H1 (cell line): ENCODE data around the gene LARP6. TPM values are rescaled to one million over a fixed set of nuclear protein-coding genes. Genes with fewer than 3 reads are reported as not detected.

Experiments used
- CTCF ChIA-PET: fragments of 300-600 bp; sonication (Branson Sonifier 250); formaldehyde crosslinking; loops from one replicate; lab custom pipeline; 2021; ENCODE audit not compliant: partially characterized antibody; lab: Charles Lee
- POLR2A ChIA-PET: fragments of 300-600 bp; sonication (Branson Sonifier 250); formaldehyde crosslinking; loops from one replicate; lab custom pipeline; 2021; ENCODE audit warnings: inconsistent platforms; ENCODE audit not compliant: partially characterized antibody; lab: Charles Lee
- DNase-seq, 2 experiments: peaks; one replicate each; pipeline versions ENCODE4 v3.0.0 to v3.0.0-alpha.2; 2010 to 2022; ENCODE audit warnings: low spot score in 2 of 2, low read depth in 1 of 2, mixed read lengths in 1 of 2
- FAIRE-seq: peaks from 2 replicates; lab custom pipeline; 2011; peaks lifted over from hg19 to GRCh38; lab: Jason Lieb, UNC
- H2AFZ ChIP-seq: 2 replicates; pipeline ENCODE4 v1.8.1; 2012; ENCODE audit warnings: low read length, inconsistent platforms
- H2AK5ac ChIP-seq: 2 replicates; pipeline ENCODE4 v1.6.1; 2013; ENCODE audit warnings: low read depth, low read length
- H2BK120ac ChIP-seq: replicated peaks from 2 replicates; pipeline ENCODE3; 2013; ENCODE audit warnings: low read depth, low read length, inconsistent platforms
- H2BK12ac ChIP-seq: 2 replicates; pipeline ENCODE4 v1.6.1; 2013; ENCODE audit warnings: low read depth, low read length
- H2BK15ac ChIP-seq: 2 replicates; pipeline ENCODE4 v1.6.1; 2013; ENCODE audit warnings: low read length
- H2BK20ac ChIP-seq: 2 replicates; pipeline ENCODE4 v1.6.1; 2013; ENCODE audit warnings: low read length
- H2BK5ac ChIP-seq: 2 replicates; pipeline ENCODE4 v1.6.1; 2013; ENCODE audit warnings: low read depth, low read length
- H3K14ac ChIP-seq: 2 replicates; pipeline ENCODE4 v1.6.1; 2013; ENCODE audit warnings: inconsistent platforms; ENCODE audit not compliant: insufficient read length
- H3K18ac ChIP-seq: 2 replicates; pipeline ENCODE4 v1.6.1; 2013; ENCODE audit warnings: low read length; ENCODE audit errors: extremely low read depth
- H3K23ac ChIP-seq: 2 replicates; pipeline ENCODE4 v1.6.1; 2013; ENCODE audit warnings: inconsistent platforms; ENCODE audit not compliant: insufficient read length
- H3K23me2 ChIP-seq: 2 replicates; pipeline ENCODE4 v1.6.1; 2013; ENCODE audit warnings: low read depth, low read length
- H3K27ac ChIP-seq: 2 replicates; pipeline ENCODE4 v1.6.1; 2011; ENCODE audit warnings: low read depth, low read length, inconsistent platforms
- H3K27me3 ChIP-seq, 4 experiments: replicated peaks in 1 of 4; 1 replicate in 1 of 4; 2 replicates in 3 of 4; pipeline versions ENCODE4 v1.6.1 to v1.8.1; 2011 to 2013; ENCODE audit warnings: low read length in 3 of 4, mild to moderate bottlenecking in 3 of 4, inconsistent platforms in 2 of 4, mixed read lengths in 2 of 4, moderate library complexity in 1 of 4; ENCODE audit not compliant: control insufficient read depth in 3 of 4, insufficient read depth in 3 of 4; ENCODE audit errors: extremely low read depth in 1 of 4
- H3K36me3 ChIP-seq, 4 experiments: 2 replicates each; pipeline versions ENCODE4 v1.6.1 to v1.8.1; 2011 to 2013; ENCODE audit warnings: mild to moderate bottlenecking in 4 of 4, low read length in 3 of 4, moderate library complexity in 2 of 4, control low read depth in 1 of 4, inconsistent platforms in 1 of 4; ENCODE audit not compliant: insufficient read depth in 4 of 4, control insufficient read depth in 2 of 4
- H3K4ac ChIP-seq: replicated peaks from 2 replicates; pipeline ENCODE3; 2013; ENCODE audit warnings: low read length, low read depth, mixed read lengths, inconsistent platforms; ENCODE audit not compliant: insufficient read length
- H3K4me1 ChIP-seq, 4 experiments: replicated peaks in 1 of 4; 1 replicate in 1 of 4; 2 replicates in 3 of 4; pipeline versions ENCODE4 v1.6.1 to v1.8.1; 2011 to 2013; ENCODE audit warnings: low read length in 3 of 4, inconsistent platforms in 2 of 4, mixed read lengths in 1 of 4; ENCODE audit not compliant: insufficient read depth in 4 of 4, control insufficient read depth in 3 of 4
- H3K4me2 ChIP-seq, 2 experiments: 2 replicates each; pipeline versions ENCODE4 v1.6.1 to v1.8.1; 2011 to 2013; ENCODE audit warnings: low read depth in 2 of 2, low read length in 2 of 2, control low read depth in 1 of 2, inconsistent platforms in 1 of 2, mild to moderate bottlenecking in 1 of 2; ENCODE audit not compliant: insufficient read depth in 1 of 2
- H3K4me3 ChIP-seq, 4 experiments: fragments of 200-600, 300-600 bp in 1 of 4; sonication (generic), shearing (Covaris generic), sonication (Bioruptor Twin) in 1 of 4; 2 replicates each; pipeline versions ENCODE4 v1.5.1 to v1.8.1; 2011 to 2016; ENCODE audit warnings: low read length in 4 of 4, low read depth in 3 of 4, control low read depth in 2 of 4, inconsistent platforms in 2 of 4, mild to moderate bottlenecking in 2 of 4, mixed read lengths in 1 of 4, moderate library complexity in 1 of 4; ENCODE audit not compliant: insufficient read depth in 2 of 4; ENCODE audit errors: extremely low read depth in 1 of 4
- H3K56ac ChIP-seq: replicated peaks from 2 replicates; pipeline ENCODE3; 2013; ENCODE audit warnings: low read depth, mild to moderate bottlenecking, mixed read lengths, low read length, inconsistent platforms; ENCODE audit not compliant: insufficient read length
- H3K79me1 ChIP-seq: 2 replicates; pipeline ENCODE4 v1.6.1; 2013; ENCODE audit warnings: low read depth, low read length, control low read depth
- H3K79me2 ChIP-seq, 2 experiments: 2 replicates each; pipeline versions ENCODE4 v1.6.1 to v1.8.1; 2012 to 2013; ENCODE audit warnings: low read length in 2 of 2, mild to moderate bottlenecking in 2 of 2, inconsistent platforms in 1 of 2; ENCODE audit not compliant: insufficient read depth in 2 of 2, control insufficient read depth in 1 of 2
- H3K9ac ChIP-seq, 4 experiments: replicated peaks in 1 of 4; 1 replicate in 1 of 4; 2 replicates in 3 of 4; pipeline versions ENCODE4 v1.6.1 to v1.8.1; 2011 to 2013; ENCODE audit warnings: low read depth in 3 of 4, low read length in 3 of 4, control low read depth in 2 of 4, mild to moderate bottlenecking in 2 of 4, moderate library complexity in 2 of 4, inconsistent platforms in 1 of 4; ENCODE audit errors: extremely low read depth in 1 of 4
- H3K9me3 ChIP-seq, 2 experiments: 2 replicates each; pipeline versions ENCODE4 v1.6.1 to v1.8.1; 2012 to 2013; ENCODE audit warnings: mild to moderate bottlenecking in 2 of 2, moderate library complexity in 2 of 2, control low read depth in 1 of 2, inconsistent platforms in 1 of 2, low read depth in 1 of 2, low read length in 1 of 2, mixed read lengths in 1 of 2; ENCODE audit not compliant: insufficient read depth in 2 of 2
- H4K20me1 ChIP-seq, 2 experiments: replicated peaks in 1 of 2; 2 replicates each; pipeline versions ENCODE3 to v1.8.1; 2011 to 2013; ENCODE audit warnings: inconsistent platforms in 2 of 2, low read length in 2 of 2, mild to moderate bottlenecking in 1 of 2; ENCODE audit not compliant: insufficient read depth in 2 of 2, control insufficient read depth in 1 of 2
- H4K5ac ChIP-seq: 2 replicates; pipeline ENCODE4 v1.6.1; 2013; ENCODE audit warnings: low read length, low read depth, mixed read lengths, inconsistent platforms; ENCODE audit not compliant: insufficient read length
- H4K8ac ChIP-seq: 2 replicates; pipeline ENCODE4 v1.8.0; 2013; ENCODE audit warnings: mild to moderate bottlenecking, moderate library complexity, low read length, inconsistent platforms; ENCODE audit not compliant: insufficient read depth; ENCODE audit errors: extremely low read depth
- H4K91ac ChIP-seq: replicated peaks from 2 replicates; pipeline ENCODE3; 2013; ENCODE audit warnings: low read length, mixed read lengths, inconsistent platforms; ENCODE audit not compliant: insufficient read length
- WGBS, 2 experiments: shearing (Covaris generic) in 1 of 2; methylation state at CpG; one replicate each; pipeline versions ENCODE4 v1.1.6 to v1.1.7; 2013 to 2015; ENCODE audit warnings: low lambda C conversion rate in 2 of 2, mixed read lengths in 2 of 2, inconsistent platforms in 1 of 2, low coverage in 1 of 2, missing lambda C conversion rate in 1 of 2; ENCODE audit not compliant: insufficient replicate concordance in 2 of 2, insufficient coverage in 1 of 2, insufficient read length in 1 of 2; ENCODE audit errors: extremely low coverage in 1 of 2, missing lambda C conversion rate in 1 of 2; 5-methylcytosine and 5-hydroxymethylcytosine counted together
- polyA plus RNA-seq, 7 experiments: library from polyadenylated mRNA; depleted of rRNA in 3 of 7; stranded (reverse) in 5 of 7; unstranded in 2 of 7; fragments of >200 nt in 5 of 7; fragments of 200-250 nt in 2 of 7; gene quantifications; 1 replicate in 5 of 7; 2 replicates in 1 of 7; 4 replicates in 1 of 7; pipeline versions ENCODE4 v1.2.1 to v1.2.3, GENCODE V29; 2011 to 2013; ENCODE audit warnings: missing spikeins in 2 of 7, mixed read lengths in 2 of 7
- total RNA-seq: library from RNA; stranded (reverse); fragmentation: NEBNext Ultra II Directional; extraction: Animal tissue kit (Norgen Biotek cat#: 25700); gene quantifications from 2 replicates; pipeline ENCODE4 v1.2.1, GENCODE V29; 2021

LARP6 gene
- total and polyA plus RNA-seq, 2 of the 8 experiments (the other 6 are each of a cell fraction or from before 2014, with no cell fraction given) = 21.0 to 24.7 TPM

DNA sequence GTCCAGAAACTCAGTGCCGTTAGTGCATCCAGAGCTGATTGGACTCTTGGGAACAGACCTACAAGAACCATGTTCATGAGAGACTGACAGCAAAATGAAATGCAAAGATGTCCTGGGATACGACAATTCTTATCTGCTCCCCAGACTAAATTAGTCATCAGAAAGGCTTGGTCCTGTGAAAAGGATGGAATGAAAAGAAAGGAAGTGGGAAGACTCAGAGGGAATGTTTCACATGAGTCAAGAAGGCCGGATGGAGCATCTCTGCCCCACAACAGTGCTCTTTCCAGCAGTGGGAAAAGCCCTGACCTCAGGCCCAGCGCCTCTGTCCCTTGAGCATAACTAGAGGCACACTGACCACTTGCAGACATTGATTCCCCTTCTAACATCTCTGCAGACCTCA lies 51.3 kb downstream of the LARP6 start:
- DNase-seq (no peak), FAIRE-seq (no peak)
- H3K27ac ChIP-seq = no peak overlapping the region
- no peaks in the 10 kb centered on the region for H3K79me2 ChIP-seq
- H3K9me3 ChIP-seq = no peaks in the 10 kb centered on the region
- no peaks in the 10 kb centered on the region for H3K4me1 ChIP-seq
- no peak overlapping the region for H2BK120ac ChIP-seq
- POLR2A ChIA-PET = no interaction called here
- WGBS, 2 experiments = 96% methylated on average over 4 of the region's 4 CpGs; no CpG with 5 or more reads in 1 of the 2 experiments
- H3K4me2 ChIP-seq = no peak overlapping the region
- H3K36me3 ChIP-seq = no peaks in the 10 kb centered on the region
- no peak overlapping the region for H2BK5ac ChIP-seq
- no peak overlapping the region for H3K18ac ChIP-seq
- H2BK20ac ChIP-seq = no peak overlapping the region
- no peak overlapping the region for H3K4ac ChIP-seq
- H3K79me1 ChIP-seq = no peaks in the 10 kb centered on the region
- H4K5ac ChIP-seq = no peak overlapping the region
- no peak overlapping the region for H3K23ac ChIP-seq
- no peak overlapping the region for H3K4me3 ChIP-seq
- no peak overlapping the region for H3K9ac ChIP-seq
- CTCF ChIA-PET = no interaction called here
- no peak overlapping the region for H2AFZ ChIP-seq
- no peak overlapping the region for H3K56ac ChIP-seq
- H2BK12ac ChIP-seq = no peak overlapping the region
- no peak overlapping the region for H2BK15ac ChIP-seq
- H4K91ac ChIP-seq = no peak overlapping the region
- no peak overlapping the region for H4K8ac ChIP-seq
- 0 out of 2 replicates have a peak, but pooled peaks cover 3% of the 10 kb centered on the region for H3K23me2 ChIP-seq
- H2AK5ac ChIP-seq = no peak overlapping the region
- no peaks in the 10 kb centered on the region for H3K27me3 ChIP-seq
- H4K20me1 ChIP-seq = no peaks in the 10 kb centered on the region
- no peak overlapping the region for H3K14ac ChIP-seq
